ENCODE measurements around the gene POLR2J3.
"Not testable (repeated sequence)": the region's sequence is repeated elsewhere in the genome, so short reads cannot be mapped to it uniquely, and the experiment has no call there.

POLR2J3 gene

DNA sequence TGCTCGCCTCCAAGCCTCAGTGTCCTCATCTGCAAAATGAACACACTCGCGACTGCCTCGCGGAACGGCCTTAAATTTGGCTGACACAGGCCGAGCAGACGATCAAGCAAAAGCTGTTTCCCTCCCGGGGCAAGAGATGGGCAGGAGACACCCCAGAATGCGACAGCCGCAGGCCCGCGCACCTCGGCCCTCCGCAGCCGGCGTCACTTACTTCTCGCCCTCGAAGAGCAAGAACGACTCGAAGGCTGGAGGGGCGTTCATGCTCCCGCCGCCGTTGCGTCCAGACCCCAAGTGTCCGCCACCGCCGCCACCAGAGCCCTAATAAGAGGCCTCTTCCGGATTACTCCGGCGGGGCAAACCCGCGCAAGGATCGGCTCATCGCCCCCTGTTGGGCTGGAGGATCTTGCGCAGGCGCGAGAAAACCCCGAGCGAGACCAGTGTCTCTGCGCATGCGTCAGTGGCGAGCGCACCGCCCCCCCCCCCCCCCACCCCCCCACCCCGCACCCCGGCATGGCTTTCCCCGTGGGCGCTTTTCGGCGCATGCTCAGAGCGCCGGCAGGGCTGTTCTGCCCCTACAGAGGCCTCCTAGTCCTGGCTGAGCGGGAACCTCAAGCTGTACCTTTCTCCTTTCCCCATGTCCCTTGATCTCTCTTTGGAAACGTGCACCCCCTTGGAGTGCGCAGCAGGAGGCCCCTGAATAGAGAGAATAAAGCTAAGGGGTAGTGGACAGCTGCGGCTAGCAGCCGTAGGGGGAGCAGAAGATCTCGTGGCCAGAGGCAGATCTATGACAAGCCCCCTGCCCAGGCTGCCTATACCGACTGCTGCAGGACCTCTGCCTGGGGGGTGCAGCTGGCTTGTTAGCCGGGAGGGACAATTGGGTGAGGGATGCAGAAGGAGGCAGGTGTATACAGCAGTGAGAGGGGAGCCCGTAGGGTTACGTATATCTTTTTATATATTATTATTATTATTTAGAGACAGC lies at the start of gene POLR2J3:
TSS of gene POLR2J3 (minus strand) at position 323 of the 979 bp plus-strand sequence. CDS start at position 261, 62 bp downstream.
- peak; percentile 100 for DNase-seq

GRCh38 chr7:102618122-102618521 lies 45.7 kb upstream of the POLR2J3 start:
- DNase-seq, result not testable (repeated sequence)

- DNase-seq, result not testable (repeated sequence)
These were observed 44.2 kb upstream of the POLR2J3 start, which contains the start of gene RASA4 for GRCh38 chr7:102616507-102617125. Gene RASA4 (minus strand): TSS chr7:102616756. CDS start chr7:102616689, 67 bp downstream.

- not testable (repeated sequence) for DNase-seq
These were observed 43.5 kb upstream of the POLR2J3 start for GRCh38 chr7:102615930-102616329.

DNA sequence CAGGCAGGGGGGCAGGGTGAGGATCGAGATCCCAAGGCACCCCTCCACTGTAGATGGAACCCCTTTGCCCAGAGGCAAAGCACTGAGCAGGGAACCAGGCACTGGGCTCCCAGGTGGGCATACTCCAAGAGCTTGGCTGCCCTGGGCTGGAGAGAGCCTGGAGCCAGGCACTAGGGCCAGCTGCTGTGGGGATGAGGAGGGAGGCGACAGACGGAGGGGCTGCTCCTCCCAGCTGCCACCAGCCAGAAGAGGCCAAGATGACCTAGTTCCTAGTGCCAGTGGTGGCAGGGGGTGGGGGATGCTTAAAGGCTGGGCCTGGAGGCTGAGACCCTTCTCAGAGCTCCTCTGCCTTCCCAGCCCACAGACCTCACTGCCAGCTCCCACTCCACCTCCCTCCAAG lies 42.5 kb upstream of the POLR2J3 start:
- DNase-seq, result not testable (repeated sequence)

- not testable (repeated sequence) for DNase-seq
These were observed 41.9 kb upstream of the POLR2J3 start for GRCh38 chr7:102614346-102614697.

DNA sequence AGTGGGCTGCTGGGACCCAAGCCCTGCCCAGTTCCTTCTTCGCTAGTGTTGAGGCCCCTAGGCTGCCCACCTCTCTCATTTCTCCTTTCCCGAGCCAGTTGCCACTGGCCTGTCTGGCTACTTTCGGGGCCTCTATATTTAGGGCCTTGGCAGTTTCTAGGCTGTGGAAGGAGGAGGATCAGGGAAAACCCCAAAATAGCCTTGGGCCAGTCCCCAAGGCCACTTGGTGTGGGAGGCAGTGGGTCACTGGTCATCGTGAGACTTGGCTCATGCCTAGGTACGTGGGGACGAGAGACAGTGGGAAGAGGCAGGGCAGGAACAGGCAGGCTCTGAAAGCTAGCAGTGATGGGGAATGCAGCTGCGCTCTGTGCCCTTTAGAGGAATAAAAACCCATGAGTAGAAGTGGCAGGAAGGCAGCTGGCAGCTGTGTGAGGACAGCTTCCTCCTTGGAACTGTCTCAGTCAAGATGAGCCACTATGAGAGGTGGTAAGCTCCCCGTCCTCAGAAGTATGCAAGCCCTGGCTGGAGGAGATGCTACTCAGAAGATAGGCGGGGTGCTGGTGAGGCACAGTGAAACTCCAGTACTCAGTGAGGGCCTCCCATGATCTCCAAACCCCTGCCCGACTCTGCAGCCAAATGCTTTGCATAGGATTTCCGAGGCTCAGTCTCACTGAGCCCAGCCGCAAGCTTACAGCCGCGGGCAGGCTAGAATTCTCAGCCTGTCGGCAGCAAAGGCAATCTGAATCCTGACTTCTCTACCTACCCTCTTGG lies 41.4 kb upstream of the POLR2J3 start:
- not testable (repeated sequence) for DNase-seq

- not testable (repeated sequence) for DNase-seq
These were observed 39.4 kb upstream of the POLR2J3 start for GRCh38 chr7:102611675-102612325.

- DNase-seq, result not testable (repeated sequence)
These were observed 38.8 kb upstream of the POLR2J3 start for GRCh38 chr7:102611013-102611674.

- not testable (repeated sequence) for DNase-seq
These were observed 38.1 kb upstream of the POLR2J3 start for GRCh38 chr7:102610441-102610840.

GRCh38 chr7:102609734-102610133 lies 37.4 kb upstream of the POLR2J3 start:
- not testable (repeated sequence) for DNase-seq

- not testable (repeated sequence) for DNase-seq
These were observed 34.5 kb upstream of the POLR2J3 start for GRCh38 chr7:102606848-102607247.

GRCh38 chr7:102604431-102605145 lies 32.2 kb upstream of the POLR2J3 start:
- DNase-seq, result not testable (repeated sequence)

- not testable (repeated sequence) for DNase-seq
These were observed 29.9 kb upstream of the POLR2J3 start for GRCh38 chr7:102602317-102602716.

DNA sequence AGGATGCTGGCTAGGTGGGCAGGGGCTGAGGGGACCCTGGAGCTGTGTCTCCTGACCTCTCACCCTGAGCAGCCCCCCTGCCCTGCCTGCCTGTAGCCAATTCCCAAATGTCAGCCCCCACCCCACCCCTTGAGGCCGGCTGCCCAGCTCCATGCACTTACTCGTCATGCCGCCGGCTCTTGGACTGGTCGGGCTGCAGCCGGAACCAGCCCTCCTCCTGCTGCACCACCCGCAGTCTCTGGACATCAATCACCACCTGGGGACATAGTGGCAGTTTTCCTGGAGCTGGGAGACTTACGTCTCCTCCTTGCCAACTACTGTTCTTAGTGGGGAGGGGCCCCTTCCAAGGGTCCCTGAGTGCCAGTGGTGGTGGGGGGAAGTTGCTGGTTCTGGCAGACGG lies 27.3 kb upstream of the POLR2J3 start:
- DNase-seq, result not testable (repeated sequence)

DNA sequence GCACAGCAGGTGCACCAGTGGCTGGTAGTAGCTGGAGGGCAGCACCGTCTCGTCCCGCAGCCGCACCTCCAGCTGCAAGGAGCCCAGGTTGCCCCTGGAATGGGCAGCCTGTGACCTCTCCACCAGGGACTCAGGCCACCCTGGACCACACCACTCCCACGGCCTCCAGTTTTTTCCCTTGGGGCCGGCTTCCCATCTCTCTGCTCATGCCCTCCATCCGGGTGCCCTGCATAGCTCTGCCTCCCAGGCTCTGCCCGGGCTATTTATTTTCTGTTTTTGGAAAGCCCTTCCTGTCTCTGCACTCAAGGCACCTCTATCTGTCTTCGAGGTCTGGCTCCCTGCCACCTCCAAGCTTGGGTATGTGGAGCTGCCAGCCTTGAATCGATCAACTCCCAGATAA lies 23.7 kb upstream of the POLR2J3 start:
- not testable (repeated sequence) for DNase-seq

- DNase-seq, result not testable (repeated sequence)
These were observed 21.4 kb upstream of the POLR2J3 start for GRCh38 chr7:102593637-102594334.

GRCh38 chr7:102592477-102593019 lies 20.2 kb upstream of the POLR2J3 start:
- peak; percentile 26 for DNase-seq

DNA sequence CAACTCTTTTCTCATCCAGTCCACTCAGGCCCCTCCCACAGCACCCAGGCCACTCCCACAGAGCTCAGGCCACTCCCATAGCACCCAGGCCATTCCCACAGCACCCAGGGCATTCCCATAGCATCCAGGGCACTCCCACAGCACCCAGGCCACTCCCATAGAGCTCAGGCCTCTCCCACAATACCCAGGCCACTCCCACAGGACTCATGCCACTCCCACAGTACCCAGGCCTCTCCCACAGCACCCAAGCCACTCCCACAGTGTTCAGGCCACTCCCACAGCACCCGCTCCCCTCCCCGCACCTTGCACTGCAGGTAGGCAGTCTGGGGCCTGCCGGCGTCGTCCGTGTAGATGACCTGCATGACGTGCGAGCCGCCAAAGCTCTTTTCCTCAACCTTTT lies 17.5 kb upstream of the POLR2J3 start:
- DNase-seq, result not testable (repeated sequence)

GRCh38 chr7:102583495-102583894 lies 11.1 kb upstream of the POLR2J3 start:
- DNase-seq, result not testable (repeated sequence)

Measured in activated CD4-positive, alpha-beta T cell treated with anti-CD3 and anti-CD28 coated beads, Interleukin-2, Interleukin-6, amounts not matched to agents 100 ng/mL and 50 ng/mL, durations not matched to agents 16 hours and 8 hours (primary cell).